EH (cell line): ENCODE measurements around the gene LPIN3.
"Not testable (repeated sequence)": the region's sequence is repeated elsewhere in the genome, so short reads cannot be mapped to it uniquely, and the experiment has no call there.

Source experiments
- DNase-seq: peaks from one replicate; pipeline ENCODE4 v3.0.0-alpha.2; 2015; ENCODE audit warnings: low read depth

The LPIN3 gene, protein sequence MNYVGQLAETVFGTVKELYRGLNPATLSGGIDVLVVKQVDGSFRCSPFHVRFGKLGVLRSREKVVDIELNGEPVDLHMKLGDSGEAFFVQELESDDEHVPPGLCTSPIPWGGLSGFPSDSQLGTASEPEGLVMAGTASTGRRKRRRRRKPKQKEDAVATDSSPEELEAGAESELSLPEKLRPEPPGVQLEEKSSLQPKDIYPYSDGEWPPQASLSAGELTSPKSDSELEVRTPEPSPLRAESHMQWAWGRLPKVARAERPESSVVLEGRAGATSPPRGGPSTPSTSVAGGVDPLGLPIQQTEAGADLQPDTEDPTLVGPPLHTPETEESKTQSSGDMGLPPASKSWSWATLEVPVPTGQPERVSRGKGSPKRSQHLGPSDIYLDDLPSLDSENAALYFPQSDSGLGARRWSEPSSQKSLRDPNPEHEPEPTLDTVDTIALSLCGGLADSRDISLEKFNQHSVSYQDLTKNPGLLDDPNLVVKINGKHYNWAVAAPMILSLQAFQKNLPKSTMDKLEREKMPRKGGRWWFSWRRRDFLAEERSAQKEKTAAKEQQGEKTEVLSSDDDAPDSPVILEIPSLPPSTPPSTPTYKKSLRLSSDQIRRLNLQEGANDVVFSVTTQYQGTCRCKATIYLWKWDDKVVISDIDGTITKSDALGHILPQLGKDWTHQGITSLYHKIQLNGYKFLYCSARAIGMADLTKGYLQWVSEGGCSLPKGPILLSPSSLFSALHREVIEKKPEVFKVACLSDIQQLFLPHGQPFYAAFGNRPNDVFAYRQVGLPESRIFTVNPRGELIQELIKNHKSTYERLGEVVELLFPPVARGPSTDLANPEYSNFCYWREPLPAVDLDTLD

GRCh38 chr20:41340327-41341055 lies at the start of gene LPIN3:
TSS of gene LPIN3 (plus strand) at chr20:41340821. CDS start at chr20:41345804, 4,983 bp downstream.
- DNase-seq, result peak; percentile 93

DNA sequence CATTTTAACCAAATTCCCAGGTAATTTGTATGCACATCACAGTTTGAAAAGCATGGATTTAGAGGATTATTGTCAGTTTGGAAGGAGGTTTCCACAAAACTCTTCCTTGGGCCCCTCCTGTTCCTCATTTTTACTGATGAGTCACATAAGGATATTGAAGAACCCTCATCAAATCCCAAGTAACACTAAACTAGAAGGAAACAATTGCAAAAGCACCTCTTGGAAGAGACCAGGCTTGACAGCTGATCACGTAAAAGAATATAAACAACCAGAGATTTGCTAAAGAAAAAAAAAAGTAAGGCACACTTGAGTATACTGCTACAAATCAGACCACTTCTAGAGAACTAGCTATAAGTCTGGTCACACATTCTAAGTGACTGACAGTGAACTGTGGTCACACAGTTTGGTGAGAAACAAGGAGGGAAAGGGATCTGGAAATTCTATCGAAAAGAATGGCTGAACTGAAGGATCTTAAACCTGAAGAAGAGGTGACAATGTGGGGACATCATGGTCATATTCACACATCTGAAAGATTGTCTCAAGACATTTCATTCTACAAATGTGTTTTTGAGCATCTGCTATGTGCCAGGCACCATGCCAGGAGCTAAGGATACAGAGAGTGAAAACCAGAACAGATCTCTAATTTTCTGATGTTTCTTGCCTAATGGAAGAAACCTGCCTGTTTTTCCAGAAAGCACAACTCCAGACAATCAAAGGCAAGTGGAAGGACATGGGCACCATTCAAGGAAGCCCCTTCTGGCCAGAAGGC lies 47.2 kb upstream of the LPIN3 start:
- DNase-seq, result peak; percentile 63

GRCh38 chr20:41299899-41300298 lies 40.7 kb upstream of the LPIN3 start:
- DNase-seq, result peak; percentile 64

DNA sequence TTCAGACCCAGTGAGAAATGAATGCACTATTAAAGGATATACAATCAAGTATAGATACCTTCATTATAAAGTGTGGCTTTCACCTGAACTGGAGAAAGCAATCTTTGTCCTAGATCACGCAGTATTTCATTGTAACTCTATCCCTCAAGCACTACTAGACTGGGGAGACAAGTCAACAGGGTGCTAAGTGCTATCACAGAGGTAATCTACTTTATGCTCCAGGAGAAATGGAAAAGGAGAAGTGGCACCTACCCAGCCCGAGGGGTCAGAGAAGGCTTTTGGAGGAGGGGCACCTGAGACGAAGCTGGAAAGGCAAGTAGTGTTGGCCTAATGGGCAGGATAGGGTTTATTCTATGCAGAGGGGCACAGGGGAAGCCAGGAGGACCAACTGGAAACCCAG lies 40.2 kb upstream of the LPIN3 start:
- no peak for DNase-seq

- no peak for DNase-seq
Observed at GRCh38 chr20:41300886-41301285, 39.7 kb upstream of the LPIN3 start.

- no peak for DNase-seq
Observed at GRCh38 chr20:41304002-41304401, 36.6 kb upstream of the LPIN3 start.

DNA sequence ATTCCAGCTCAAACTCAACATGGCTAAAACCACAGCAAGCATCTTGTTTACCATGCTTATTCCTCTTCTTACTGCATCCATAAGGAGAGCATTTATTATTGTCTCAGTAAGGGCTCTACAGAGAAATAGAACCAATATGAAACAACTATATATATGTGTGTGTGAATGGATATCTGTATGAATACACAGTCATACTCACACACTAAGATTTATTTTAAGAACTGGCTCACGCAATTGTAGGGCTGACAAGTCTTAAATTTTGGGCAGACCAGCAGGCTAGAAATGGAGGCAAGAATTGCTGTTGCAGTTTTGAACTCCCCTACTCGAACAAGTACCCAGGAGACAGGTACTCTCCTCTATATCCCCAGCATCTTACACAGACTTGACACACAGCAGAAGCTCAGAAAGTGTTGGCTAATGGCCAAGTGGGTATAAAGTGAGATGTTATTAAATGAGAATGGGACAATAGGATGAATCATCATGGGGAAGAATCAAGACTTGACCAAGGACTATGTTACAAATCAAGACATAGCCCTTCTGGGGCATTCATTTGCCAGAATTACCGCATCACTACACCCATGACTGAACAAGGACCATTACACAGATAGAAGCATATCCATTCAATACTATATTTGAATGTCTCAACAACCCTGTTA lies 36.1 kb upstream of the LPIN3 start:
- DNase-seq, result no peak

DNA sequence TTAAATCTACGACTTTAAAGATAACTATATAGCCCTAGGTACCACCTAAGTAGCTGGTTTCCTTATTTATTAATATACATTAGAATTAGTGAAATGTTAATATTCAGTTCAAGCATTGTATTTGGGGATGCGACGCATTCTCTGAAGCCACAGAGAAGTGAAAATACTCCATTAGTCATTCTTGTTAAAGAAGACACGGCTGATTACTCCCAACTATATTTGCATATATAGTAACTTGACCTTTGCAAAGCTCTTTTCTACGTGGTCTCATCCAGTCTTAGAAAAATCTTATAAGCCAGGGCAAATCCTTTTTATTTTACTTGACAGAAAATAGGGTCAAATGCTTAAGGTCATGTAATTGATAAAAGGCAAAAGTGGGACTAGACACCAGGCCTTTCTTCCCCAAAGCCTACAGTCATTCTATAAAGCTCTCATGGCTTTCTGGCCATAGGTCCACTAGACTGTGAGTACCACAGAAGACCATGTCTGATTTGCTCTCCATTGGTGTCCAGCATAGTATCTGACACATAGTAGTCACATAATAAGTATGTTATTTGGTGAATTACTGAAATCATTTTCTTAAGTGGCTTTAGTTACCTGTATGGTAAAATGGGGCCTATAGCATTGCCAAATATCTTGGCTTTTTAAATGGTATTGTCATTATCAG lies 34.4 kb upstream of the LPIN3 start:
- no peak for DNase-seq

DNA sequence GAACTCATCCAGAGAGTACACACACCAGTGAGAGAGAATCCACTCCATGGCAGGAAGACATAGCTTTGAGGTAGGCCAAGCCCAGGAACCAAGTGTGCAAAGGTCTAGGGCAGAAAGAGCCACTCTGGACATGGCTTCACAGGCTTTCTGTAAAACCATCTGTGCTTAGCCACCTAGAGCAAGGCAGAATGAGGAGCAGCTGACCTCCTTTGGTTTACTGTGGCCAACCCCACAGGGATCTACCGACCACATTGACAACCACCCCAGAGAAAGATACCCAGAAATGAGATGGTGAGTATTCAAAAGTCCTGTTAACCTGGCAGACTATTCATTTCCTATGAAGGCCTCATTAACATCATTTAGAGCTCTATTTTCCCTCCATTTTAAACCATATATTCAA lies 33.6 kb upstream of the LPIN3 start:
- DNase-seq, result no peak

DNA sequence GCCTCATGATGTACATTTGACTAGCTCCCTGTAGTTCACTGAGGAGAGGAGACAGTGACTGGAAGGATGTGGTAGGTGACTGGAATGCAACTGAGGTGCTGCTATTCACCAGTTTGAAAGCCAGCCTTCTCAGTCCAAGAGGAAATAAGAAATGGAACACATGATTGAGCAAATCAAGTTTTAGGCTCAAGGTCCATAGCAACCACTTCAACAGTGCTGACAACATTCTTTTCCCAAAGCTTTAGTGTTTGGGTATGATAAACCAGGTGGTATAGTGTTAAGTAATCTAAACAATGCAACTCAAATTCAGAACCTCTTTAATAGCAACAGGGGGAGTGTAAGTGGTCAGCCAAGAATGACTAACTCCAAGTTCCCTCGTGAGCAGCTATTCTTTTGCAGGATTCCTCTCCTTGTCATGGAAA lies 32.3 kb upstream of the LPIN3 start:
- DNase-seq, result peak; percentile 79

DNA sequence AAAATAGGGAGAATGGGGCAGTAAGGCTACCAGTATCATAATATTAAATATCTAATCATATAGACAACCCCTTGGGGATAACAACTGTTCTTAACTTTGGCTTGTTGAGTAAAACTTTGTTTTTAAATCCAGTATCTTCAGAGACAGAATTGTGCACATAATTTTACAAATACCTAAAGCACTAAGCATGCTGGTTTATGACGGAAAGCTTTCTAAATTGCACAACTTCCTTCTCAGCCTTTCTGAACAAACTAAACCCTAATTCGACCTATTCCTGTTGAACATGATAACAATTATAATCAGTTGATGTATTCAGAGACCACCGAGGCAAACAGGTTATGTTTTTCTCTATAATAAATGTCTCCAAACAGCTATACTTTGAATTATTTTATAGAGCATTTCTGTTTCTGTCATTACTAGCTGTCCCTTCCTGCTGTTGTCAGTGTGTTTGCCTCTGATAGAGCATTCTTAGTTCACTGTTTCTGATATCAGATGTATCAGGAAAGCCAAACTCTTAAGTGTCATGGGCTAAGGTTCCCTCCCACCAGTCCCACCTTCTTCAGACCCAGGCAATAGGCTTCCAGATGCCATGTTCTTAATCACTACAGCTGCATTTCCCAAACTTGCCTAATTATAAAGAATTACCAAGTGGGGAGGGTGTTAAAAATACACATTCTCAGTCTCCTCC lies 31.8 kb upstream of the LPIN3 start:
- DNase-seq, result peak; percentile 68

- DNase-seq, result peak; percentile 88
Observed at GRCh38 chr20:41309817-41310216, 30.8 kb upstream of the LPIN3 start.

DNA sequence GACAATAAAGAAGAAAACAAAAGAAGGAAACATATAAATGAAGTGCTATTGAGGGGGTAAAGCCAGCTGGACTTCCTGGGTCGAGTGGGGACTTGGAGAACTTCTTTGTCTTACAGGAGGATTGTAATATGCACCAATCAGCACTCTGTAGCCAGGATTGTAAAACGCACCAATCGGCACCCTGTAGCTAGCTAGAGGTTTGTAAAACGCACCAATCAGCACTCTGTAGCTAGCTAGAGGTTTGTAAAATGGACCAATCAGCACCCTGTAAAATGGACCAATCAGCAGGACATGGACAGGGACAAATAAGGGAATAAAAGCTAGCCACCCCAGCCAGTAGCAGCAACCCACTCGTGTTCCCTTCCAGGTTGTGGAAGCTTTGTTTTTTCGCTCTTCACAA lies 28.6 kb upstream of the LPIN3 start:
- DNase-seq, result not testable (repeated sequence)

DNA sequence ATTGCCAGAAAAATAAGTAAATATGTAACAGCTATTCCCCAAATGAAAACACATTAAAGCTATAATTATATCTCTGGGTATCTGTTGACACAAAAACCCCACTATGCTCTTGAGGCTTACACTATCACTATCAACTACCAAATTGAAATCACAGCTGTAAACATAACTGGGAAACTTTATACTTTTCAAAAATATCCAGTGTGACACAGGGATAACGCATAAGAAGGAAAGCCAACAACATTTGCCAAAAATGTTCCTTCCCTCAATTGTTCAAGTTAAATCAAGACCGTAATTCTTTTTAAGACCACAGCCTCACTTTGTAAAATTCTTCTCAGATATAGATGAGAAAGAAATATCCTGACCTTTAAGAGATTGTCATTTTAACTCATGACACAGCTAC lies 26.2 kb upstream of the LPIN3 start:
- no peak for DNase-seq

GRCh38 chr20:41316051-41316450 lies 24.6 kb upstream of the LPIN3 start:
- no peak for DNase-seq

GRCh38 chr20:41316602-41317545 lies 23.7 kb upstream of the LPIN3 start:
- peak; percentile 93 for DNase-seq

DNA sequence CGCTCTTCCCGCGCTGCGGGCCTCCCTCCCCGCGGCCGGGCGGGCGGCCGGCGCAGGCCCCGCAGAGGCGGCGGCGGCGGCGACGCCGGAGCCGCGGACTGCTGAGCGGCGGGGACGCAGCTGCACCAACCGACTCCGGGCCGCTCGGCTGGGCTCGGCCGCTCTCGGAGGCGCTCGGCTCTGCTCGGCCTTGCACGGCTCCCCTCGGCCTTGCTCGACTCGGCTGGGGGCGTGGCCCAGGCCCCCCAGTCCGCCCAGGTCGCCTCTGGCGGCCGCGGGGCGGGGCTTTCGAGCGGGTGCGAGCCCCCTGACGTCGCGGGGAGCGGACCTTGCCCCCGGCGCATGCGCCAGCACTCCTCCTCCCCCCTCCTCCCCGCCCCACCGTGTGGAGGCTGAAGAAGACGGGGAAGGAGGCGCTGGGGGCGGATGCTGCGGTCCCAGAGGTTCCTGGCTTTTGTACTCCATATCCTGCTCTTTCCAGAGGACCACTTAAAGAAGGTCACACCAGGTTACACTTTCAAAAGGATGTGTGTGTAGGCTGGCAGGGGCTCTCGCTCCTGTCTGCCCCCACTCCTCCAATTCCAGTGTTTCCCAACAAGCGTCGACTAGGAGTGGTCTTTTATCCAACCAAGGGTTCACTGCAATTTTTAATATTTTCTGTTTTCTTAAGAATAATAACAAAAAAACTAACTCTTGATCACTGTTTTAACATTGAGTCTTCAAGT lies 22.9 kb upstream of the LPIN3 start, which contains the start of gene ZHX3:
Gene ZHX3, minus strand, starts transcription at position 186 of the 725 bp plus-strand sequence. CDS start 112,815 bp downstream, outside the sequence.
- DNase-seq, result peak; percentile 97

DNA sequence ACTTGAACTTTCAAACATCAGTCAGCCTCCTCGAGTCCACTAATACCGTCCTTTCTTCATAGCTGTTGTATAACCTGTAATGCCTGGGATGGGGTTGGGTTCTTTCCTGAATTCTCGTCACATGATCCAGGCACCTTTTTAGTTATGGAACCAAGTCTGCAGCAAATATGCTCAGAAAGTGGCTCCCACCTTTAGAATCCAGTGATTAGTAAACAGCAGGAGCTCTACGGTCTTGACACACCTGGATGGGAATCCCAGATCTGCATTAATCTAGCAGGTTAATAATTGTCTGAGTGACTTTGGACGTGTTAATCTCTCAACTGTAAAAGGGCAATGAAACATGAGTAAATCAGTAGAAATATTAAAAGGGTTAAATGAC lies 22.4 kb upstream of the LPIN3 start:
- no peak for DNase-seq
